Measurements from ENCODE around the gene PIM2.

The PIM2 gene

DNA sequence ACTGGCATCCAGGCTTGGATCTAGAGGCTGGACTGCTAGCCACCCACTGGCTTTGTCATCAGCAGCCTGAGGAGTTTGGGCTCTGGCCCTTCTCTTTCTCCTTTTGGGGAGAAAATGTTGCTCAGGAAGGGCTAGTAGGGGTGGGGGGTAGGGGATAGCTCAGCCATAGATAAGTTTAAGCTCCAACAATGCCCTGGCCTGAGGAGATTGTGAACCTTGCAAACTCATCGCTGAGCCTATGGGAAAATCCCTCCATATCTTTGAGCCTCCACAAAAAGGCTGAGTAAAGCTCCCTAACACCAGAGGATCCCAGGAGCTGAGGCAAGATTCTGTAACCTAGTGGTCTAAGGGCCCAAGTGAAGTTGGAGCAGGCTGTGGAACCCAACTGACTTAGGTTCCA lies 29.8 kb upstream of the PIM2 start:
- Histone ChIP-seq H3K4me1 (ENCODE audit: insufficient read depth, low read length) (no peaks in the 10 kb centered on the region), H3K27ac (ENCODE audit: low read length) (no peak overlapping the region), H3K36me3 (ENCODE audit: insufficient read depth, low read depth, low read length) (peaks cover 5% of the 10 kb centered on the region; the same call in 1 of the 2 replicates), H3K9ac (ENCODE audit: low read depth, low read length) (no peak overlapping the region), H3K9me3 (ENCODE audit: insufficient read depth, low read depth, low read length) (no peaks in the 10 kb centered on the region), H3K27me3 (ENCODE audit: insufficient read depth, low read length) (no peaks in the 10 kb centered on the region), H3K4me3 (ENCODE audit: low read length) (no peak overlapping the region)

- H3K9ac ChIP-seq (ENCODE audit: low read depth, low read length) = no peak overlapping the region
- peaks cover 14% of the 10 kb centered on the region; the same call in 1 of the 2 replicates for H3K36me3 ChIP-seq (ENCODE audit: insufficient read depth, low read depth, low read length)
- H3K9me3 ChIP-seq (ENCODE audit: insufficient read depth, low read depth, low read length) = no peaks in the 10 kb centered on the region
- no peaks in the 10 kb centered on the region for H3K27me3 ChIP-seq (ENCODE audit: insufficient read depth, low read length)
- H3K4me1 ChIP-seq (ENCODE audit: insufficient read depth, low read length) = no peaks in the 10 kb centered on the region
- no peak overlapping the region for H3K27ac ChIP-seq (ENCODE audit: low read length)
- no peak overlapping the region for H3K4me3 ChIP-seq (ENCODE audit: low read length)
Measured at GRCh38 chrX:48945517-48946348, 26.9 kb upstream of the PIM2 start.

- Histone ChIP-seq H3K36me3 (ENCODE audit: insufficient read depth, low read depth, low read length) (peaks cover 27% of the 10 kb centered on the region; the same call in 1 of the 2 replicates), H3K27me3 (ENCODE audit: insufficient read depth, low read length) (no peaks in the 10 kb centered on the region), H3K4me3 (ENCODE audit: low read length) (no peak overlapping the region), H3K9ac (ENCODE audit: low read depth, low read length) (no peak overlapping the region), H3K27ac (ENCODE audit: low read length) (no peak overlapping the region), H3K4me1 (ENCODE audit: insufficient read depth, low read length) (peaks cover 2% of the 10 kb centered on the region; the same call in 1 of the 2 replicates), H3K9me3 (ENCODE audit: insufficient read depth, low read depth, low read length) (no peaks in the 10 kb centered on the region)
Measured at GRCh38 chrX:48942895-48943294, 24.1 kb upstream of the PIM2 start.

- peaks cover 31% of the 10 kb centered on the region; the same call in 1 of the 2 replicates for H3K36me3 ChIP-seq (ENCODE audit: insufficient read depth, low read depth, low read length)
- H3K27me3 ChIP-seq (ENCODE audit: insufficient read depth, low read length) = no peaks in the 10 kb centered on the region
- H3K9ac ChIP-seq (ENCODE audit: low read depth, low read length) = no peak overlapping the region
- no peaks in the 10 kb centered on the region for H3K9me3 ChIP-seq (ENCODE audit: insufficient read depth, low read depth, low read length)
- no peak overlapping the region for H3K4me3 ChIP-seq (ENCODE audit: low read length)
- no peak overlapping the region for H3K27ac ChIP-seq (ENCODE audit: low read length)
- H3K4me1 ChIP-seq (ENCODE audit: insufficient read depth, low read length) = peaks cover 11% of the 10 kb centered on the region
Measured at GRCh38 chrX:48940404-48940955, 21.7 kb upstream of the PIM2 start.

DNA sequence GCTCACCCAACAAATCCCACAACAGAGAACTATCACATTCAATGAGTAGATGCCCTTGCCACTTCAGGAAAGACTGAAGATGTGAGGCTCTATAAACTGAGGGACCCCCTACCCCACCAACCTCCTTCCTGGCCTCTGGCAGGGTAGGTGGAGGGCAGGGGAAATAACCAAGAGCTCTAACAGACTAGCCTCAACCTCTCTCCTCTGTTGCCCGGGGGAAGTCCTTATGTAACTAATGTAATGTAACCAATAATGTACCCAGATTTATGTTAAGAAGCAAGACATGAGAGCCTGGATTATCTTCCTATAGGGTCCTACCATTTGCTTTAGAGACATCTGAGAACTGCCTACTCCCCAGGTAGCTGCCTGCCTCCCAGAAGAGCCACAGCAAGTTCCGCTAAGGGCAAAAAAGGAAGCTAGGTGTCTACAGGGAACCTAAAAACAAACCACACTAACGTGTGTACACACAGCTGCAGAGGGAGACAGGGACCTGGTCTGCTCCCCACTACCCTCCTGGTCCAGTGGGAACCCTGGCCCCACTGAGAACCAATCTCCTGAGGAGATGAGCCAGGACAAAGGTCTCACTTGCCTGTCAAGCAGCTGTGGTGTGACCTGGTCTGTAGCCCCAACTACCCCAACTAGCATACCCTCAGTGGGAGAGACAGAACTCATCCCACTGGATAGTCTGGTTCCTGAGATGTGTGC lies 20.9 kb upstream of the PIM2 start:
- H3K27me3 ChIP-seq (ENCODE audit: insufficient read depth, low read length) = no peaks in the 10 kb centered on the region
- H3K4me1 ChIP-seq (ENCODE audit: insufficient read depth, low read length) = peaks cover 11% of the 10 kb centered on the region
- H3K36me3 ChIP-seq (ENCODE audit: insufficient read depth, low read depth, low read length) = peaks cover 38% of the 10 kb centered on the region
- no peak overlapping the region for H3K27ac ChIP-seq (ENCODE audit: low read length)
- H3K9me3 ChIP-seq (ENCODE audit: insufficient read depth, low read depth, low read length) = no peaks in the 10 kb centered on the region
- H3K9ac ChIP-seq (ENCODE audit: low read depth, low read length) = no peak overlapping the region
- H3K4me3 ChIP-seq (ENCODE audit: low read length) = no peak overlapping the region

GRCh38 chrX:48938721-48939425 lies 20.0 kb upstream of the PIM2 start:
- Histone ChIP-seq H3K36me3 (ENCODE audit: insufficient read depth, low read depth, low read length) (peaks cover 44% of the 10 kb centered on the region), H3K27ac (ENCODE audit: low read length) (no peak overlapping the region), H3K4me3 (ENCODE audit: low read length) (no peak overlapping the region), H3K9ac (ENCODE audit: low read depth, low read length) (no peak overlapping the region), H3K4me1 (ENCODE audit: insufficient read depth, low read length) (peaks cover 11% of the 10 kb centered on the region), H3K9me3 (ENCODE audit: insufficient read depth, low read depth, low read length) (no peaks in the 10 kb centered on the region), H3K27me3 (ENCODE audit: insufficient read depth, low read length) (no peaks in the 10 kb centered on the region)

DNA sequence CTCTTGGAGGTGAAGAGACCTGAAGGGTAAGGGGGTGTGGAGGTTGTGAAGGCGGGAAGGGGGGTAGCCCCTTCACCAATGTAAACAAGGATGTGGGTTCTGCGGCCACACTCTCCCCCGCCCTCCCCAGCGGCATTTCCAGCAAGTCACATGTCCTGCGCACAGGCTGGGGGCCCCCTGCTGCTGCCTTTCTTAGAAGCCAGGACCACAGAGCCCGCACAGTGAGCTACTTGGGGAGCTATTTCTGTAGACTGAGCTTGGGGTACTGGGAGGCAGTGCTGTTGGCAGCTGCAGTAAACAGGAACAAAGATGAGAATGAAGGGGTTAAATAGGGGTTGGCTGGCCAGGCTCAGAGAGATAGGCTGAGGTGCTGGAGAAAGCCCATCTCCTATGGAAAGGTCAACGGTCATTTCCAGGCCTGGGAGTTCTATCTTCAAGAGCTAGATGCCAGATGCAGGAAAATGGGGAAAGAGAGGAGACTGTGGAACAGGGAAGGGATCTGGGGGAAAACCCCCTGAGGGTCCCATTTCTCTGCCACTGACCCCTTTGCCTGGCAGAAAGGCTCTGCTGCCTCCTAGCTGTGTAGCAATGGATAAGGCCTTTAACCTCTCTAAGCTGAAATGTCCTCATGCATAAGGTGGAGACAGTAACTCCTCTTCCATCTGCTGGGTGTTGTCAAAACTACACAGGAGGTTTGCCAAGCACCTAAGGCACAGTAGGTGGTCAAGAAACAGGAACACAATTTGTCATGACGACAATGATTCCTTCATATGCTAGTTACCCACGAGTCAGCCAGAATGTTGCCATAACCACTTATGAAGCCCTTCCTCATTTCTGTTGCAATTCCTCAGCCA lies 18.5 kb upstream of the PIM2 start:
- Histone ChIP-seq H3K4me3 (ENCODE audit: low read length) (peak overlapping the region; percentile 15; the same call in 1 of the 2 replicates), H3K4me1 (ENCODE audit: insufficient read depth, low read length) (peaks cover 11% of the 10 kb centered on the region), H3K9ac (ENCODE audit: low read depth, low read length) (peak overlapping the region; percentile 64; the same call in 1 of the 2 replicates), H3K9me3 (ENCODE audit: insufficient read depth, low read depth, low read length) (no peaks in the 10 kb centered on the region), H3K36me3 (ENCODE audit: insufficient read depth, low read depth, low read length) (peaks cover 43% of the 10 kb centered on the region), H3K27me3 (ENCODE audit: insufficient read depth, low read length) (no peaks in the 10 kb centered on the region), H3K27ac (ENCODE audit: low read length) (peak overlapping the region; percentile 81)

DNA sequence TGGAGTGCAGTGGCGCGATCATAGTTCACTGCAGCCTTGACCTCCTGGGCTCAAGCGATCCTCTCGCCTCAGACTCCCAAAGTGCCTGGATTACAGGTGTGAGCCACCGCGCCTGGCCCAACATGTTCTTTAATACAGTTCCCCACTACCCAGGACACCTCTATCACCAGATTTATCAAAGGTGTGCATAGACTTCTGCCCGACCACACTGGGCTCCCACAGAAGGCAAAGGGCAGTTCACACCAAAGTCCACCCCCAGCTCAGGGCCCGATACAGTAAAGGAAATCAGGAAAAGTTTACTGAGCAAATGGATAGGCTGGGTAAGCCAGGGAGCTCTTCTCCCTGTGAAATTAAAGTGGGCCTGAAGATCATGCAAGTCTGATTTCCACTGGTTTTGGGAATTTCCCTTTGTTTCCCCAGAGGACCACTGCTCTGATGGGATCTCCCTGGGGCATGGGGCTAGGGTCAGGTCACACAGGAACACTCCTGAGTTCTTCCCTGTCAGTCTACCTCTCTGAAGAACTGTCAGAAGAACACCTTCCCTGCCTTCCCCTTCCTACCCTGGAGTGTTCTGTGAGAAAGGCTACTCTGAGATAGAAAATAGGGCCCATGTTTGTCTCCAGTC lies 17.7 kb upstream of the PIM2 start:
- H3K27ac ChIP-seq (ENCODE audit: low read length) = peak overlapping the region; percentile 81
- no peaks in the 10 kb centered on the region for H3K27me3 ChIP-seq (ENCODE audit: insufficient read depth, low read length)
- H3K36me3 ChIP-seq (ENCODE audit: insufficient read depth, low read depth, low read length) = peaks cover 43% of the 10 kb centered on the region
- peak overlapping the region; percentile 53; the same call in 1 of the 2 replicates for H3K9ac ChIP-seq (ENCODE audit: low read depth, low read length)
- H3K4me1 ChIP-seq (ENCODE audit: insufficient read depth, low read length) = peaks cover 11% of the 10 kb centered on the region
- no peaks in the 10 kb centered on the region for H3K9me3 ChIP-seq (ENCODE audit: insufficient read depth, low read depth, low read length)
- H3K4me3 ChIP-seq (ENCODE audit: low read length) = no peak overlapping the region

DNA sequence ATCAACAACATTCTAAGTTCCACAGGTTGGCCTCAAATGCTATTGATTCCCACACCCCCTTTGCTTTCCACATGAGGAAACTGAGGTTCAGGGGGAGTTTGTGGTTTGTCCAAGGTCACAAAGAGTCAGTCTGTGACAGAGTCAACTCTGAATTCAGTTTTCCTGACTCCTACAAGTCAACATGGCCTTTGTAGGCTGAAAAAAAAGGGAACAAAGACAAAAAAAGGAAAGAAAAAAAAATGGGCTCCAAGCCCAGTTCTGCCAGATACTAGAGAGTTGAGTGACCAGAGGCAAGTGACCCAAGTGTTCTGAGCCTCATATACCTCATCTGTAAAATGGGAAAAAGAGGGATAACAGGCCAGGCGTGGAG lies 16.5 kb upstream of the PIM2 start:
- Histone ChIP-seq H3K4me3 (ENCODE audit: low read length) (no peak overlapping the region), H3K27me3 (ENCODE audit: insufficient read depth, low read length) (no peaks in the 10 kb centered on the region), H3K9me3 (ENCODE audit: insufficient read depth, low read depth, low read length) (no peaks in the 10 kb centered on the region), H3K4me1 (ENCODE audit: insufficient read depth, low read length) (peaks cover 11% of the 10 kb centered on the region), H3K27ac (ENCODE audit: low read length) (no peak overlapping the region), H3K9ac (ENCODE audit: low read depth, low read length) (no peak overlapping the region), H3K36me3 (ENCODE audit: insufficient read depth, low read depth, low read length) (peaks cover 49% of the 10 kb centered on the region)

DNA sequence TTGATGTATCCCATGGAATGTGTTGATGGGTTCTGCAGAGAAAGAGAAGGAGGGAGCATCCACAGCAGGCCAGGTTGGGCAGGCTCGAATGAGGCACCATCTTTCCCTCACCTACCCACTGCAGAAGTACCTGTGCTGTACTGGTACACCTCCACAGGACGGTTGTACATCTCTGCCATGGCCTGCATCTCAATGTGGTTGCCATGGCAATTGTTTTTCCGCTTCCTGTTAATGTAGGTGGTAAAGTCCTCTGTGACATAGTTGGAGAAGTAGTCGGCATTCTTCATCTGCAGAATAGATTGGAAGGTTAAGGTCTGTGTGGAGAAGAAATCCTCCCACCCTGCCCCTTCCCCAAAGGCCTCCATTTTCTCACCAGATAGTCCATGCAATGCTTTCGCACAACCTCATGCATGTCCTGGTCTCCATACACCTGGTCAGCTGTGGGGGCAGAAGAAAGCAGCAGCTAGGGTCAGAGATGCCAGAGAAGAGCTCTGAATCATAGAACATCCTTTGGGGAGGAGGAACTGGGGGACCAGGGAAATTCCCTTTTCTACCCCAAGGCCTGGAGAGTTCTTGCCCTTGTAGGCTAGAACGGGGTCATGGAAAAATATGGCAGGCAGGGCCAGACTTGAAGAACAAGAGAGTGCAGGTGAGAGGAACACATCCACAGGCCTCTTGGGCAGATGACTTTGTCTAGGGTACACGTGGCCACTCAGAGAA lies 15.9 kb upstream of the PIM2 start:
- H3K36me3 ChIP-seq (ENCODE audit: insufficient read depth, low read depth, low read length) = peaks cover 46% of the 10 kb centered on the region
- no peaks in the 10 kb centered on the region for H3K27me3 ChIP-seq (ENCODE audit: insufficient read depth, low read length)
- H3K4me1 ChIP-seq (ENCODE audit: insufficient read depth, low read length) = peaks cover 11% of the 10 kb centered on the region
- H3K9me3 ChIP-seq (ENCODE audit: insufficient read depth, low read depth, low read length) = no peaks in the 10 kb centered on the region
- no peak overlapping the region for H3K27ac ChIP-seq (ENCODE audit: low read length)
- H3K4me3 ChIP-seq (ENCODE audit: low read length) = no peak overlapping the region
- no peak overlapping the region for H3K9ac ChIP-seq (ENCODE audit: low read depth, low read length)

Data from iPS-20b (cell line).